PC-9 (cell line): Measurements from ENCODE around the gene WDR5.

ENCODE experiments used
- EZH2 ChIP-seq: fragments of 200-600 bp; sonication (generic); IDR thresholded peaks from 2 replicates; pipeline ENCODE4 v1.8.0; 2017; ENCODE audit warnings: antibody characterized with exemption, low read depth
- TF ChIP-seq, protein P1 (sequence below): fragments of 200-600 bp; sonication (generic); conservative IDR thresholded peaks from 2 replicates; pipeline ENCODE4 v1.6.1; 2017; ENCODE audit warnings: mixed run types, antibody characterized with exemption, mild to moderate bottlenecking, moderate library complexity

DNA sequence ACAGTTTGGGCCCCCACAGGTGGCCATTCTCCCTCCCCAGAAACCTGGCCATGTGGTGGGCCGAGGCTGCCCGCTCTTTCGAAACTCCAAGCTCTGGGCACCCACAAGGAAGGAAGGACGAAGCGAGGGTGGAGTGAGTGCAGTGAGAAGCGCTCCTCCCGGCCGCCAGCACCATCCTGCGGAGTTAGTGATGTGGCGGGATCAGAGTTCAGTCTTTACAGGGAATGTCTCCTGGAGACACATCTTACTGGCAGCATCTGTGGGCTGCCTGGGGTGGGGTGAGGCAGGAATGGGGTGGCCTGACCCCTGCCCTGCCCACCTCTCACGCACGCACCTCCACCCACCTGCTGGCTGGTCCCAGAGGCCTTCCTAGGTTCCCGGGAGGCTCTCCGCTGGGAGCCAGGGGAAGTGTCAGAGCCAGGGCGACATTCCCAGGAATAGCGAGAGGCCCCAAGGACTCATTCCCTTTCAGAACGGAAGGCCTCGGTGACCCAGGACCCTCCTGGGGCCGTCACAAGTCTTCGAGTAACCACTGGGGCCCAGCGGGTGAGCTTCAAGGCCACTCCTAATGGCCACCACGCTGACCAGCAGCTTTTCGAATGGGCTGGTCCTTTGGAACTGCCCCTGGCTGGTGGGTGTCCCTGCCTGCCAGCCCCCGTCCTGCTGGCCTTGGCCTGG lies 34.0 kb downstream of the WDR5 start:
- TF ChIP-seq, protein P1, sequence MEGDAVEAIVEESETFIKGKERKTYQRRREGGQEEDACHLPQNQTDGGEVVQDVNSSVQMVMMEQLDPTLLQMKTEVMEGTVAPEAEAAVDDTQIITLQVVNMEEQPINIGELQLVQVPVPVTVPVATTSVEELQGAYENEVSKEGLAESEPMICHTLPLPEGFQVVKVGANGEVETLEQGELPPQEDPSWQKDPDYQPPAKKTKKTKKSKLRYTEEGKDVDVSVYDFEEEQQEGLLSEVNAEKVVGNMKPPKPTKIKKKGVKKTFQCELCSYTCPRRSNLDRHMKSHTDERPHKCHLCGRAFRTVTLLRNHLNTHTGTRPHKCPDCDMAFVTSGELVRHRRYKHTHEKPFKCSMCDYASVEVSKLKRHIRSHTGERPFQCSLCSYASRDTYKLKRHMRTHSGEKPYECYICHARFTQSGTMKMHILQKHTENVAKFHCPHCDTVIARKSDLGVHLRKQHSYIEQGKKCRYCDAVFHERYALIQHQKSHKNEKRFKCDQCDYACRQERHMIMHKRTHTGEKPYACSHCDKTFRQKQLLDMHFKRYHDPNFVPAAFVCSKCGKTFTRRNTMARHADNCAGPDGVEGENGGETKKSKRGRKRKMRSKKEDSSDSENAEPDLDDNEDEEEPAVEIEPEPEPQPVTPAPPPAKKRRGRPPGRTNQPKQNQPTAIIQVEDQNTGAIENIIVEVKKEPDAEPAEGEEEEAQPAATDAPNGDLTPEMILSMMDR: no peak
- no peak for TF ChIP-seq EZH2
